Endothelial cell of umbilical vein (primary cell): ENCODE measurements around the gene ARNT2. TPM values are rescaled to one million over a fixed set of nuclear protein-coding genes. Genes with fewer than 3 reads are reported as not detected.

Experiments used
- BruUV-seq: library from RNA; stranded (reverse); fragments of 400-500 nt; replicated peaks from 2 replicates; lab custom pipeline; 2021; lab: Mats Ljungman, UMichigan
- CTCF ChIA-PET: fragments of 300-600, 350-600 bp; sonication (Branson Sonifier 250); formaldehyde crosslinking; loops from one replicate; lab custom pipeline; 2021; ENCODE audit warnings: antibody characterized with exemption, inconsistent platforms; lab: Charles Lee
- POLR2A ChIA-PET: fragments of 300-600, 350-600 bp; sonication (Branson Sonifier 250); formaldehyde crosslinking; loops from one replicate; lab custom pipeline; 2021; ENCODE audit warnings: antibody characterized with exemption, inconsistent platforms; lab: Charles Lee
- DNase-seq: peaks from one replicate; pipeline ENCODE4 v3.0.0-alpha.2; 2011; ENCODE audit warnings: low read depth, low spot score
- FAIRE-seq: peaks from 2 replicates; lab custom pipeline; 2011; peaks lifted over from hg19 to GRCh38; lab: Jason Lieb, UNC
- H2AFZ ChIP-seq: 2 replicates; pipeline ENCODE4 v1.6.0; 2012; ENCODE audit warnings: low read depth, low read length, control low read depth, inconsistent platforms
- H3K27ac ChIP-seq: 2 replicates; pipeline ENCODE4 v1.5.1; 2011; ENCODE audit warnings: low read depth, mild to moderate bottlenecking, control low read depth, low read length, moderate library complexity; ENCODE audit not compliant: insufficient read depth
- H3K27me3 ChIP-seq, 2 experiments: 2 replicates each; pipeline versions ENCODE4 v1.6.0 to v1.6.1; 2011; ENCODE audit warnings: low read length in 2 of 2, mixed read lengths in 1 of 2; ENCODE audit not compliant: control insufficient read depth in 2 of 2, insufficient read depth in 2 of 2
- H3K36me3 ChIP-seq, 2 experiments: 2 replicates in 1 of 2; 3 replicates in 1 of 2; pipeline ENCODE4 v1.5.1; 2011; ENCODE audit warnings: low read length in 2 of 2, mild to moderate bottlenecking in 1 of 2, moderate library complexity in 1 of 2; ENCODE audit not compliant: control insufficient read depth in 2 of 2, insufficient read depth in 2 of 2; ENCODE audit errors: extremely low read depth in 1 of 2
- H3K4me1 ChIP-seq: 3 replicates; pipeline ENCODE4 v1.5.1; 2011; ENCODE audit warnings: mild to moderate bottlenecking, low read length; ENCODE audit not compliant: control insufficient read depth, insufficient read depth; ENCODE audit errors: extremely low read depth
- H3K4me2 ChIP-seq: 2 replicates; pipeline ENCODE4 v1.6.1; 2011; ENCODE audit warnings: low read length, control low read depth, mixed read lengths; ENCODE audit not compliant: insufficient read depth
- H3K4me3 ChIP-seq, 3 experiments: fragments of 200-600 bp in 1 of 3; sonication (generic), shearing (Covaris generic) in 1 of 3; replicated peaks in 1 of 3; 2 replicates each; pipeline ENCODE4 v1.5.1; 2011 to 2016; ENCODE audit warnings: control low read depth in 3 of 3, low read length in 3 of 3, mild to moderate bottlenecking in 2 of 3, inconsistent platforms in 1 of 3, low read depth in 1 of 3, moderate library complexity in 1 of 3; ENCODE audit not compliant: insufficient read depth in 1 of 3
- H3K79me2 ChIP-seq: 2 replicates; pipeline ENCODE4 v1.6.0; 2012; ENCODE audit warnings: low read length, inconsistent platforms; ENCODE audit not compliant: control insufficient read depth, insufficient read depth
- H3K9ac ChIP-seq: replicated peaks from 2 replicates; pipeline ENCODE3; 2011; ENCODE audit warnings: low read length, control low read depth; ENCODE audit not compliant: insufficient read depth; ENCODE audit errors: extremely low read depth
- H3K9me1 ChIP-seq: replicated peaks from 3 replicates; pipeline ENCODE4 v1.6.0; 2011; ENCODE audit warnings: mild to moderate bottlenecking, low read length; ENCODE audit not compliant: control insufficient read depth, insufficient read depth; ENCODE audit errors: extremely low read depth
- H3K9me3 ChIP-seq: replicated peaks from 2 replicates; pipeline ENCODE4 v1.5.1; 2012; ENCODE audit warnings: low read length, inconsistent platforms; ENCODE audit not compliant: control insufficient read depth, insufficient read depth
- H4K20me1 ChIP-seq: replicated peaks from 2 replicates; pipeline ENCODE3; 2011; ENCODE audit warnings: mild to moderate bottlenecking, low read length; ENCODE audit not compliant: control insufficient read depth, insufficient read depth; ENCODE audit errors: extremely low read depth
- EZH2 ChIP-seq: IDR thresholded peaks from 2 replicates; pipeline ENCODE4 v1.6.1; 2012; ENCODE audit warnings: borderline replicate concordance, low read depth, mild to moderate bottlenecking, moderate library complexity, low read length, inconsistent platforms; ENCODE audit not compliant: severe bottlenecking
- FOS ChIP-seq: IDR thresholded peaks from 2 replicates; pipeline ENCODE4 v1.6.1; 2011; ENCODE audit warnings: mild to moderate bottlenecking, low read length, moderate library complexity, borderline replicate concordance; ENCODE audit not compliant: insufficient read depth
- GATA2 ChIP-seq: IDR thresholded peaks from 2 replicates; pipeline ENCODE4 v1.7.0; 2011; ENCODE audit warnings: low read depth, mild to moderate bottlenecking, moderate library complexity, mixed read lengths, low read length; ENCODE audit not compliant: insufficient read length, insufficient read depth
- JUN ChIP-seq: IDR thresholded peaks from 2 replicates; pipeline ENCODE4 v1.6.1; 2011; ENCODE audit warnings: borderline replicate concordance, low read depth; ENCODE audit not compliant: insufficient read length, insufficient read depth
- MAX ChIP-seq: IDR thresholded peaks from 2 replicates; pipeline ENCODE4 v1.6.1; 2011; ENCODE audit not compliant: insufficient read depth, insufficient read length
- MYC ChIP-seq: IDR thresholded peaks from one replicate; pipeline ENCODE4 v1.6.1; 2011; ENCODE audit warnings: mild to moderate bottlenecking, low read depth, low read length
- POLR2A ChIP-seq: IDR thresholded peaks from 2 replicates; pipeline ENCODE4 v1.6.1; 2012; ENCODE audit warnings: low read depth, mild to moderate bottlenecking, control low read depth, low read length
- POLR2AphosphoS5 ChIP-seq: IDR thresholded peaks from 2 replicates; pipeline ENCODE4 v1.6.1; 2012; ENCODE audit warnings: low read depth, mild to moderate bottlenecking, control low read depth, low read length, moderate library complexity; ENCODE audit not compliant: insufficient read depth
- dilution Hi-C: fragments of 300-500 bp; cut with MboI; formaldehyde crosslinking; loops from one replicate; pipeline ENCODE4 v1.15.0; 2019; ENCODE audit warnings: low sequenced_read_pairs; ENCODE audit not compliant: extremely low pct_ligation_motif_present
- intact Hi-C: fragments of 100-400 bp; cut with micrococcal nuclease; formaldehyde crosslinking; loops from one replicate; pipeline ENCODE4 v1.10.0; 2022
- polyA plus RNA-seq, 4 experiments: library from polyadenylated mRNA; depleted of rRNA in 3 of 4; stranded (reverse) in 3 of 4; unstranded in 1 of 4; fragments of >200 nt; gene quantifications; 2 replicates each; pipeline versions ENCODE4 v1.2.1 to v1.2.3, GENCODE V29; 2011 to 2012; ENCODE audit warnings: missing spikeins in 1 of 4
- total RNA-seq: library from RNA; stranded (reverse); gene quantifications from 2 replicates; pipeline ENCODE4 v1.2.3, GENCODE V29; 2021
- TF ChIP-seq, protein P1 (sequence below), 2 donors: IDR thresholded peaks; 1 replicate in 1 of 2; 2 replicates in 1 of 2; pipeline ENCODE4 v1.5.1; 2011; ENCODE audit warnings: low read length in 2 of 2, mild to moderate bottlenecking in 2 of 2, moderate library complexity in 2 of 2, control low read depth in 1 of 2, inconsistent platforms in 1 of 2, low read depth in 1 of 2; ENCODE audit not compliant: insufficient read depth in 1 of 2; ENCODE audit errors: extremely low read depth in 1 of 2

ARNT2 gene
- total and polyA plus RNA-seq, 2 donors (not counting 3 experiments of a cell fraction or from before 2014, with no cell fraction given), result 0.03 to 0.20 TPM

DNA sequence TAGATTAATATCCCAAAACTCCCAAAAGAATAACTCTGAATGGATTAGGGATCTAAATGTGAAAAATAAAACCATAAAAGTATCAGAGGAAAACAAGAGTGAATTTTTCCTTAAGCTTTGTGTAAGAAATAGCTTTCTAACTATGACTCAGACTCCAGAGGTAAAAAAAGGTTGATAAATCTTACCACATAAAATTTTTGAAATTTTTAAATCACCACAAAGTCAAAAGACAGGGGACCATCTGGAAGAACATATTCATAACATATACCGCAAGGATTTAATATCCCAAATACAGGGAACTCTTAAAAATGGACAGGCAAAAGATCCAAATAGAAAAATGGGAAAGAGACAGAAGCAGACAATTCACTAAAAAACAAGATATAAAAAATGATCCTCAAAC, 145.0 kb downstream of the ARNT2 start:
- no peaks in the 10 kb centered on the region for H3K9me3 ChIP-seq
- no peak overlapping the region for H3K27ac ChIP-seq
- no peaks in the 10 kb centered on the region for H4K20me1 ChIP-seq
- FAIRE-seq (no peak), DNase-seq (no peak)
- no peaks in the 10 kb centered on the region for H3K4me1 ChIP-seq
- no TSS peak for BruUV-seq
- intact Hi-C loops, result no loop called here
- H3K79me2 ChIP-seq, result no peaks in the 10 kb centered on the region
- POLR2A ChIA-PET, result no interaction called here
- no peaks in the 10 kb centered on the region for H3K27me3 ChIP-seq
- H3K9me1 ChIP-seq, result no peaks in the 10 kb centered on the region
- no peaks in the 10 kb centered on the region for H3K36me3 ChIP-seq
- TF ChIP-seq JUN, result no peak
- no peak for TF ChIP-seq GATA2
- TF ChIP-seq POLR2AphosphoS5, result no peak
- TF ChIP-seq FOS, result no peak
- no peak for TF ChIP-seq POLR2A
- TF ChIP-seq, protein P1, sequence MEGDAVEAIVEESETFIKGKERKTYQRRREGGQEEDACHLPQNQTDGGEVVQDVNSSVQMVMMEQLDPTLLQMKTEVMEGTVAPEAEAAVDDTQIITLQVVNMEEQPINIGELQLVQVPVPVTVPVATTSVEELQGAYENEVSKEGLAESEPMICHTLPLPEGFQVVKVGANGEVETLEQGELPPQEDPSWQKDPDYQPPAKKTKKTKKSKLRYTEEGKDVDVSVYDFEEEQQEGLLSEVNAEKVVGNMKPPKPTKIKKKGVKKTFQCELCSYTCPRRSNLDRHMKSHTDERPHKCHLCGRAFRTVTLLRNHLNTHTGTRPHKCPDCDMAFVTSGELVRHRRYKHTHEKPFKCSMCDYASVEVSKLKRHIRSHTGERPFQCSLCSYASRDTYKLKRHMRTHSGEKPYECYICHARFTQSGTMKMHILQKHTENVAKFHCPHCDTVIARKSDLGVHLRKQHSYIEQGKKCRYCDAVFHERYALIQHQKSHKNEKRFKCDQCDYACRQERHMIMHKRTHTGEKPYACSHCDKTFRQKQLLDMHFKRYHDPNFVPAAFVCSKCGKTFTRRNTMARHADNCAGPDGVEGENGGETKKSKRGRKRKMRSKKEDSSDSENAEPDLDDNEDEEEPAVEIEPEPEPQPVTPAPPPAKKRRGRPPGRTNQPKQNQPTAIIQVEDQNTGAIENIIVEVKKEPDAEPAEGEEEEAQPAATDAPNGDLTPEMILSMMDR (IDR thresholded peaks at IDR 0.05; ENCODE audit: extremely low read depth in 1 of 2, insufficient read depth in 1 of 2, low read depth in 1 of 2, low read length in 2 of 2), result no peak
- TF ChIP-seq MYC, result no peak
- no peak for TF ChIP-seq MAX
- TF ChIP-seq EZH2, result no peak
- no peak overlapping the region for H3K4me2 ChIP-seq
- no peak overlapping the region for H3K9ac ChIP-seq
- H3K4me3 ChIP-seq, result no peak overlapping the region
- dilution Hi-C loops, result no loop called here
- CTCF ChIA-PET, result interaction anchor here (0.9 to 1.1 kb wide), 2 partner anchors 10 to 421 kb away, joined by 3 to 4 read pairs; no protein-coding TSS in a partner anchor
- no peak overlapping the region for H2AFZ ChIP-seq
